Measurements from ENCODE around the gene RNASEH2A. TPM values are rescaled to one million over a fixed set of nuclear protein-coding genes. Genes with fewer than 3 reads are reported as not detected.

The RNASEH2A gene
- total RNA-seq, 3 donors from 2014 or later: 5.2 to 8.8 (median 8.5) TPM

DNA sequence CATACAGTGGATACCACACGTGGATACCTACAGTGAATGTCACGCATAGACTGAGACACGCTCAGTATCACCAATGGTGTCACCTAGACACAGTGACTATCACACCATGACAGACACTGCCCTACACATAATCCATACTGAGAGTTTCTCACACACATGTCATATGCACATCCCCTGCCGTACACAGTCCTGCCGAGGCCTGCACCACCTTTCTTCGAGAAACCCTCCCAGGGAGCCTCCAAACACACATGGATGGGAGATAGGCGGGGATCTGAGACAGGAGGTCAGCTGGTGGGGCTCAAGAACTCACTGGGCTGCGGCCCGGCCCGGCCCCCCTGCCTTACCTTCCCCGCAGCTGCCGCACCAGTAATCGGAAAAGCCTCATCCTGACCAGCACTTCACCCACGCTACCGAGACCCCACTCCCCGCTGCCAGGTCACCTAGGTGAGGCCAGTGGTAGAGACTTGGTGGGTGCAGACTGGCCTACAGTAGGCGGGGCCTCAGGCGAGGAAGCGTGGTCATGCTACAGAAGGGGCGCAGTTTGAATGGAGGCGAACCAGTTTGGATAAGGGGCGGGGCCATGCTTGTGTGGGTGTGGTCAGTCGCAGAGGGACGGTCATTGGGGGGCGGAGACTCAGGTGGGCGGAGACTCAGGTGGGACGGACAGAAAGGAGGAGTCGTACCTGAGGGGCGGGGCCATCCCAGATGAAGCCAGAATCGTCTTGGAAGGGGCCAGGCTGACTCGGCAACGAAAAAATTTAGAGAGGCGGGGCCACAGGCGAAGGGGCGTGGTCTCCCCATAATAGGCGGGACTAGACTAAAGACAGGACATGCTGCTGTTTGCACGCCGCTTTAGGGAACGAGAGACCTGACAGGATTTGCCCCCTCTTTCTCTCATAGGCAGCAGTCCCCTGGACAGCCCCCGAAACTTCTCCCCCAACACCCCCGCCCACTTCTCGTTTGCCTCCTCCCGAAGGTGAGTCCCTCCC lies 34.0 kb downstream of the RNASEH2A start:
- Histone ChIP-seq H3K4me3 (peak overlapping the region in 2 of 3 donors; percentile 23 to 24), H3K27me3 (peaks cover 13 to 85% of the 10 kb centered on the region in 2 donors), H3K36me3 (no peaks in the 10 kb centered on the region), H3K4me1 (peaks cover 4 to 6% of the 10 kb centered on the region in 2 donors), H3K27ac (no peak overlapping the region), H3K9me3 (no peaks in the 10 kb centered on the region)
- DNase-seq (ENCODE audit: low spot score in 2 of 2): peak in 1 of 2 donors; percentile 44
- intact Hi-C loops (cut with DNase I; ENCODE audit: low total_unique reads): loop anchor here (10.0 kb wide), 1 partner anchor 76 kb away; no protein-coding TSS in a partner anchor
- TF ChIP-seq, protein P1, sequence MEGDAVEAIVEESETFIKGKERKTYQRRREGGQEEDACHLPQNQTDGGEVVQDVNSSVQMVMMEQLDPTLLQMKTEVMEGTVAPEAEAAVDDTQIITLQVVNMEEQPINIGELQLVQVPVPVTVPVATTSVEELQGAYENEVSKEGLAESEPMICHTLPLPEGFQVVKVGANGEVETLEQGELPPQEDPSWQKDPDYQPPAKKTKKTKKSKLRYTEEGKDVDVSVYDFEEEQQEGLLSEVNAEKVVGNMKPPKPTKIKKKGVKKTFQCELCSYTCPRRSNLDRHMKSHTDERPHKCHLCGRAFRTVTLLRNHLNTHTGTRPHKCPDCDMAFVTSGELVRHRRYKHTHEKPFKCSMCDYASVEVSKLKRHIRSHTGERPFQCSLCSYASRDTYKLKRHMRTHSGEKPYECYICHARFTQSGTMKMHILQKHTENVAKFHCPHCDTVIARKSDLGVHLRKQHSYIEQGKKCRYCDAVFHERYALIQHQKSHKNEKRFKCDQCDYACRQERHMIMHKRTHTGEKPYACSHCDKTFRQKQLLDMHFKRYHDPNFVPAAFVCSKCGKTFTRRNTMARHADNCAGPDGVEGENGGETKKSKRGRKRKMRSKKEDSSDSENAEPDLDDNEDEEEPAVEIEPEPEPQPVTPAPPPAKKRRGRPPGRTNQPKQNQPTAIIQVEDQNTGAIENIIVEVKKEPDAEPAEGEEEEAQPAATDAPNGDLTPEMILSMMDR (IDR thresholded peaks at IDR 0.05): no peak
- TF ChIP-seq POLR2A (IDR thresholded peaks at IDR 0.05): no peak
- no peak for TF ChIP-seq POLR2AphosphoS5 (IDR thresholded peaks at IDR 0.05)

DNA sequence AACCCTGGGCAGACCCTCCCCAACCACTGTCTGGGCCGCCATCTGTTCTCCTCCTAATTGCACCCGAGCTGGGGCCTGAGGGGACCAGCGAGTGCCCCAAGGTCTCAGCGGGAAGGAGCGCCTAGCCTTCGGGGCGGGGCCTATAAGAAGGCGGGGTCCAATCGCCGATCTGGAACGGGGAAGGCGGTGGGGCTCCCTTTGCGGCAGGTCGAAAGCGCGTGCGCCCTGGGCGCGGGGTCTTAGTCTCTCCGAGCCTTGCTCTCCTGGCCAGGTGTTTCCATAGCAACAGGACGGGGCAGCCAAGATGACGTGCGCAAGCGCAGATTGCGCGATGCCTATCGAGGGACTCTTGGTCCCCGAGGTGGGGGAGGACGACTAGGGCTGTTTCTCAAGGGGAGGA lies 34.7 kb downstream of the RNASEH2A start:
- Histone ChIP-seq H3K27ac (no peak overlapping the region), H3K27me3 (peaks cover 12 to 78% of the 10 kb centered on the region in 2 donors), H3K4me1 (peaks cover 4 to 6% of the 10 kb centered on the region in 2 donors), H3K9me3 (no peaks in the 10 kb centered on the region), H3K36me3 (no peaks in the 10 kb centered on the region), H3K4me3 (peak overlapping the region in 2 of 3 donors; percentile 23 to 24)
- intact Hi-C loops (cut with DNase I; ENCODE audit: low total_unique reads): loop anchor here (10.0 kb wide), 1 partner anchor 76 kb away; no protein-coding TSS in a partner anchor
- DNase-seq (ENCODE audit: low spot score in 2 of 2): no peak
- TF ChIP-seq, protein P1 (IDR thresholded peaks at IDR 0.05): no peak
- TF ChIP-seq POLR2AphosphoS5 (IDR thresholded peaks at IDR 0.05) (no peak), POLR2A (IDR thresholded peaks at IDR 0.05) (no peak)

DNA sequence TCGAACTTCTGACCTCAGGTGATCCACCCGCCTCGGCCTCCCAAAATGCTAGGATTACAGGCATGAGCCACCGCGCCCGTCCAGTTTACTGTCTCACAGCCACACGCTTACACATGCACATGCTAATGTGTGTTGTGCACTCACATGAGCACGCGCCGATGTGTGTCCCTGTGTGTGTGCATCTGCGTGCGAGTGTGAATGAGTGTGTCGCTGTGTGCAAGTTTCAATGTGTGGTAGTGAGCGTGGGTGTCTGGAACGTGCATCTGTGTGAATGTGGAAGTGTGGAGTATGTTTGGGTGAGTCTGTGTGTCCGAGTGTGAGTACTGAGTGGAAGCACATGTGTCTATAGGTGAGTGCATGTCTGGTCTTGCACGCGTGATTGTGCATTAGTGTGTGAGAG lies 36.1 kb downstream of the RNASEH2A start:
- Histone ChIP-seq H3K4me1 (peaks cover 4 to 11% of the 10 kb centered on the region in 2 donors), H3K36me3 (no peaks in the 10 kb centered on the region), H3K27ac (no peak overlapping the region), H3K4me3 (no peak overlapping the region), H3K27me3 (peaks cover 12 to 66% of the 10 kb centered on the region in 2 donors), H3K9me3 (no peaks in the 10 kb centered on the region)
- no peak for DNase-seq (ENCODE audit: low spot score in 2 of 2)
- TF ChIP-seq POLR2AphosphoS5 (IDR thresholded peaks at IDR 0.05) (no peak), POLR2A (IDR thresholded peaks at IDR 0.05) (no peak)
- TF ChIP-seq, protein P1 (IDR thresholded peaks at IDR 0.05): no peak
- intact Hi-C loops (cut with DNase I; ENCODE audit: low total_unique reads): loop anchor here (10.0 kb wide), 1 partner anchor 78 kb away; no protein-coding TSS in a partner anchor

DNA sequence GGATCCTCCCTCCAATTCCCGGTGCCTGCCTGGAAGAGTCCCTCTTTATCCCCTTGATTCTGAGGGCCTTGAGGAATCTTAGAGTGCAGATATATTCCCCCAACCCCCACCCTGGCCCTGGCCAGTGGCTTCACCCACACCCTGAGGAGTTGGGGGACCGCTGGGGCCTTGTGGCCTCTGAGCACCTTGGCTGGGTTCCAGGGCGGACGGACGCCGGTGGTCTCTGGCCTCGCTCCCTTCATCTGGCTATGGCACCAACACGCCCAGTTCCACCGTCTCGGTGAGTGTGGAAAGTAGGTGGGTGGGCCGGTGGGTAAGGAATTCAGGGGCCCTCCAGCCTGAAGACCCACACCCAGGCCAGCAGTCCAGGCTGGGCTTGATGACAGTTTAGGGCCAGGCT lies 36.9 kb downstream of the RNASEH2A start:
- TF ChIP-seq POLR2A (IDR thresholded peaks at IDR 0.05) (no peak), POLR2AphosphoS5 (IDR thresholded peaks at IDR 0.05) (no peak)
- TF ChIP-seq, protein P1 (IDR thresholded peaks at IDR 0.05): no peak
- Histone ChIP-seq H3K27me3 (peaks cover 8 to 59% of the 10 kb centered on the region in 2 donors), H3K27ac (no peak overlapping the region), H3K36me3 (no peaks in the 10 kb centered on the region), H3K4me1 (peaks cover 4 to 11% of the 10 kb centered on the region in 2 donors), H3K4me3 (no peak overlapping the region), H3K9me3 (no peaks in the 10 kb centered on the region)
- no peak for DNase-seq (ENCODE audit: low spot score in 2 of 2)
- intact Hi-C loops (cut with DNase I; ENCODE audit: low total_unique reads): loop anchor here (10.0 kb wide), 1 partner anchor 79 kb away; no protein-coding TSS in a partner anchor
